ENCODE data around the gene TUFT1.
"Not testable (repeated sequence)": the region's sequence is repeated elsewhere in the genome, so short reads cannot be mapped to it uniquely, and the experiment has no call there.

The TUFT1 gene

GRCh38 chr1:151518431-151518830, 21.7 kb upstream of the TUFT1 start:
- H3K36me3 ChIP-seq: no peaks in the 10 kb centered on the region
- H3K4me3 ChIP-seq (ENCODE audit: low read depth, low read length): no peak overlapping the region
- DNase-seq: no peak
- H3K27ac ChIP-seq: no peak overlapping the region
- no peak for TF ChIP-seq CTCF (IDR thresholded peaks at IDR 0.05; ENCODE audit: low read depth, low read length)
- peaks cover 8% of the 10 kb centered on the region for H3K27me3 ChIP-seq (ENCODE audit: insufficient read depth, low read depth, severe bottlenecking)
- no peaks in the 10 kb centered on the region for H3K9me3 ChIP-seq (ENCODE audit: severe bottlenecking)

GRCh38 chr1:151518936-151519335, 21.2 kb upstream of the TUFT1 start:
- Histone ChIP-seq H3K27me3 (ENCODE audit: insufficient read depth, low read depth, severe bottlenecking) (peaks cover 2% of the 10 kb centered on the region), H3K9me3 (ENCODE audit: severe bottlenecking) (no peaks in the 10 kb centered on the region)
- no peak for TF ChIP-seq CTCF (IDR thresholded peaks at IDR 0.05; ENCODE audit: low read depth, low read length)

GRCh38 chr1:151519667-151520066, 20.4 kb upstream of the TUFT1 start:
- H3K27me3 ChIP-seq (ENCODE audit: insufficient read depth, low read depth, severe bottlenecking): no peaks in the 10 kb centered on the region
- no peak overlapping the region for H3K4me3 ChIP-seq (ENCODE audit: low read depth, low read length)
- H3K27ac ChIP-seq: no peak overlapping the region
- no peaks in the 10 kb centered on the region for H3K36me3 ChIP-seq
- no peaks in the 10 kb centered on the region for H3K9me3 ChIP-seq (ENCODE audit: severe bottlenecking)
- no peak for DNase-seq
- TF ChIP-seq CTCF (IDR thresholded peaks at IDR 0.05; ENCODE audit: low read depth, low read length): no peak

More at GRCh38 chr1:151518936-151519335, 21.2 kb upstream of the TUFT1 start:
- H3K4me3 ChIP-seq (ENCODE audit: low read depth, low read length): no peak overlapping the region
- DNase-seq: no peak
- H3K27ac ChIP-seq: no peak overlapping the region
- no peaks in the 10 kb centered on the region for H3K36me3 ChIP-seq

GRCh38 chr1:151520359-151520758, 19.8 kb upstream of the TUFT1 start:
- no peak for DNase-seq
- no peaks in the 10 kb centered on the region for H3K9me3 ChIP-seq (ENCODE audit: severe bottlenecking)
- H3K36me3 ChIP-seq: no peaks in the 10 kb centered on the region
- TF ChIP-seq CTCF (IDR thresholded peaks at IDR 0.05; ENCODE audit: low read depth, low read length): peak; percentile 57; the same call in 1 of the 2 replicates
- H3K4me3 ChIP-seq (ENCODE audit: low read depth, low read length): no peak overlapping the region
- H3K27ac ChIP-seq: no peak overlapping the region
- H3K27me3 ChIP-seq (ENCODE audit: insufficient read depth, low read depth, severe bottlenecking): no peaks in the 10 kb centered on the region

- H3K9me3 ChIP-seq (ENCODE audit: severe bottlenecking); H3K36me3 ChIP-seq; H3K27me3 ChIP-seq (ENCODE audit: insufficient read depth, low read depth, severe bottlenecking); DNase-seq; H3K27ac ChIP-seq; H3K4me3 ChIP-seq (ENCODE audit: low read depth, low read length): not testable (repeated sequence)
These were observed 17.7 kb upstream of the TUFT1 start for GRCh38 chr1:151522427-151522826.

- Histone ChIP-seq H3K36me3 (no peaks in the 10 kb centered on the region), H3K4me3 (ENCODE audit: low read depth, low read length) (no peak overlapping the region), H3K9me3 (ENCODE audit: severe bottlenecking) (no peaks in the 10 kb centered on the region), H3K27me3 (ENCODE audit: insufficient read depth, low read depth, severe bottlenecking) (no peaks in the 10 kb centered on the region), H3K27ac (no peak overlapping the region)
- no peak for TF ChIP-seq CTCF (IDR thresholded peaks at IDR 0.05; ENCODE audit: low read depth, low read length)
- DNase-seq: no peak
These were observed 16.8 kb upstream of the TUFT1 start for GRCh38 chr1:151523326-151523725.
